H1 (cell line): Measurements from ENCODE around the gene VGF. TPM values are rescaled to one million over a fixed set of nuclear protein-coding genes. Genes with fewer than 3 reads are reported as not detected.

ENCODE experiments used
- CTCF ChIA-PET: fragments of 300-600 bp; sonication (Branson Sonifier 250); formaldehyde crosslinking; loops from one replicate; lab custom pipeline; 2021; ENCODE audit not compliant: partially characterized antibody; lab: Charles Lee
- POLR2A ChIA-PET: fragments of 300-600 bp; sonication (Branson Sonifier 250); formaldehyde crosslinking; loops from one replicate; lab custom pipeline; 2021; ENCODE audit warnings: inconsistent platforms; ENCODE audit not compliant: partially characterized antibody; lab: Charles Lee
- DNase-seq, 2 experiments: peaks; one replicate each; pipeline versions ENCODE4 v3.0.0 to v3.0.0-alpha.2; 2010 to 2022; ENCODE audit warnings: low spot score in 2 of 2, low read depth in 1 of 2, mixed read lengths in 1 of 2
- FAIRE-seq: peaks from 2 replicates; lab custom pipeline; 2011; peaks lifted over from hg19 to GRCh38; lab: Jason Lieb, UNC
- H2AFZ ChIP-seq: 2 replicates; pipeline ENCODE4 v1.8.1; 2012; ENCODE audit warnings: low read length, inconsistent platforms
- H2AK5ac ChIP-seq: 2 replicates; pipeline ENCODE4 v1.6.1; 2013; ENCODE audit warnings: low read depth, low read length
- H2BK120ac ChIP-seq: replicated peaks from 2 replicates; pipeline ENCODE3; 2013; ENCODE audit warnings: low read depth, low read length, inconsistent platforms
- H2BK12ac ChIP-seq: 2 replicates; pipeline ENCODE4 v1.6.1; 2013; ENCODE audit warnings: low read depth, low read length
- H2BK15ac ChIP-seq: 2 replicates; pipeline ENCODE4 v1.6.1; 2013; ENCODE audit warnings: low read length
- H2BK20ac ChIP-seq: 2 replicates; pipeline ENCODE4 v1.6.1; 2013; ENCODE audit warnings: low read length
- H2BK5ac ChIP-seq: 2 replicates; pipeline ENCODE4 v1.6.1; 2013; ENCODE audit warnings: low read depth, low read length
- H3K14ac ChIP-seq: 2 replicates; pipeline ENCODE4 v1.6.1; 2013; ENCODE audit warnings: inconsistent platforms; ENCODE audit not compliant: insufficient read length
- H3K18ac ChIP-seq: 2 replicates; pipeline ENCODE4 v1.6.1; 2013; ENCODE audit warnings: low read length; ENCODE audit errors: extremely low read depth
- H3K23ac ChIP-seq: 2 replicates; pipeline ENCODE4 v1.6.1; 2013; ENCODE audit warnings: inconsistent platforms; ENCODE audit not compliant: insufficient read length
- H3K23me2 ChIP-seq: 2 replicates; pipeline ENCODE4 v1.6.1; 2013; ENCODE audit warnings: low read depth, low read length
- H3K27ac ChIP-seq: 2 replicates; pipeline ENCODE4 v1.6.1; 2011; ENCODE audit warnings: low read depth, low read length, inconsistent platforms
- H3K27me3 ChIP-seq, 4 experiments: replicated peaks in 1 of 4; 1 replicate in 1 of 4; 2 replicates in 3 of 4; pipeline versions ENCODE4 v1.6.1 to v1.8.1; 2011 to 2013; ENCODE audit warnings: low read length in 3 of 4, mild to moderate bottlenecking in 3 of 4, inconsistent platforms in 2 of 4, mixed read lengths in 2 of 4, moderate library complexity in 1 of 4; ENCODE audit not compliant: control insufficient read depth in 3 of 4, insufficient read depth in 3 of 4; ENCODE audit errors: extremely low read depth in 1 of 4
- H3K36me3 ChIP-seq, 4 experiments: 2 replicates each; pipeline versions ENCODE4 v1.6.1 to v1.8.1; 2011 to 2013; ENCODE audit warnings: mild to moderate bottlenecking in 4 of 4, low read length in 3 of 4, moderate library complexity in 2 of 4, control low read depth in 1 of 4, inconsistent platforms in 1 of 4; ENCODE audit not compliant: insufficient read depth in 4 of 4, control insufficient read depth in 2 of 4
- H3K4ac ChIP-seq: replicated peaks from 2 replicates; pipeline ENCODE3; 2013; ENCODE audit warnings: low read length, low read depth, mixed read lengths, inconsistent platforms; ENCODE audit not compliant: insufficient read length
- H3K4me1 ChIP-seq, 4 experiments: replicated peaks in 1 of 4; 1 replicate in 1 of 4; 2 replicates in 3 of 4; pipeline versions ENCODE4 v1.6.1 to v1.8.1; 2011 to 2013; ENCODE audit warnings: low read length in 3 of 4, inconsistent platforms in 2 of 4, mixed read lengths in 1 of 4; ENCODE audit not compliant: insufficient read depth in 4 of 4, control insufficient read depth in 3 of 4
- H3K4me2 ChIP-seq, 2 experiments: 2 replicates each; pipeline versions ENCODE4 v1.6.1 to v1.8.1; 2011 to 2013; ENCODE audit warnings: low read depth in 2 of 2, low read length in 2 of 2, control low read depth in 1 of 2, inconsistent platforms in 1 of 2, mild to moderate bottlenecking in 1 of 2; ENCODE audit not compliant: insufficient read depth in 1 of 2
- H3K4me3 ChIP-seq, 4 experiments: fragments of 200-600, 300-600 bp in 1 of 4; sonication (generic), shearing (Covaris generic), sonication (Bioruptor Twin) in 1 of 4; 2 replicates each; pipeline versions ENCODE4 v1.5.1 to v1.8.1; 2011 to 2016; ENCODE audit warnings: low read length in 4 of 4, low read depth in 3 of 4, control low read depth in 2 of 4, inconsistent platforms in 2 of 4, mild to moderate bottlenecking in 2 of 4, mixed read lengths in 1 of 4, moderate library complexity in 1 of 4; ENCODE audit not compliant: insufficient read depth in 2 of 4; ENCODE audit errors: extremely low read depth in 1 of 4
- H3K56ac ChIP-seq: replicated peaks from 2 replicates; pipeline ENCODE3; 2013; ENCODE audit warnings: low read depth, mild to moderate bottlenecking, mixed read lengths, low read length, inconsistent platforms; ENCODE audit not compliant: insufficient read length
- H3K79me1 ChIP-seq: 2 replicates; pipeline ENCODE4 v1.6.1; 2013; ENCODE audit warnings: low read depth, low read length, control low read depth
- H3K79me2 ChIP-seq, 2 experiments: 2 replicates each; pipeline versions ENCODE4 v1.6.1 to v1.8.1; 2012 to 2013; ENCODE audit warnings: low read length in 2 of 2, mild to moderate bottlenecking in 2 of 2, inconsistent platforms in 1 of 2; ENCODE audit not compliant: insufficient read depth in 2 of 2, control insufficient read depth in 1 of 2
- H3K9ac ChIP-seq, 4 experiments: replicated peaks in 1 of 4; 1 replicate in 1 of 4; 2 replicates in 3 of 4; pipeline versions ENCODE4 v1.6.1 to v1.8.1; 2011 to 2013; ENCODE audit warnings: low read depth in 3 of 4, low read length in 3 of 4, control low read depth in 2 of 4, mild to moderate bottlenecking in 2 of 4, moderate library complexity in 2 of 4, inconsistent platforms in 1 of 4; ENCODE audit errors: extremely low read depth in 1 of 4
- H3K9me3 ChIP-seq, 2 experiments: 2 replicates each; pipeline versions ENCODE4 v1.6.1 to v1.8.1; 2012 to 2013; ENCODE audit warnings: mild to moderate bottlenecking in 2 of 2, moderate library complexity in 2 of 2, control low read depth in 1 of 2, inconsistent platforms in 1 of 2, low read depth in 1 of 2, low read length in 1 of 2, mixed read lengths in 1 of 2; ENCODE audit not compliant: insufficient read depth in 2 of 2
- H4K20me1 ChIP-seq, 2 experiments: replicated peaks in 1 of 2; 2 replicates each; pipeline versions ENCODE3 to v1.8.1; 2011 to 2013; ENCODE audit warnings: inconsistent platforms in 2 of 2, low read length in 2 of 2, mild to moderate bottlenecking in 1 of 2; ENCODE audit not compliant: insufficient read depth in 2 of 2, control insufficient read depth in 1 of 2
- H4K5ac ChIP-seq: 2 replicates; pipeline ENCODE4 v1.6.1; 2013; ENCODE audit warnings: low read length, low read depth, mixed read lengths, inconsistent platforms; ENCODE audit not compliant: insufficient read length
- H4K8ac ChIP-seq: 2 replicates; pipeline ENCODE4 v1.8.0; 2013; ENCODE audit warnings: mild to moderate bottlenecking, moderate library complexity, low read length, inconsistent platforms; ENCODE audit not compliant: insufficient read depth; ENCODE audit errors: extremely low read depth
- H4K91ac ChIP-seq: replicated peaks from 2 replicates; pipeline ENCODE3; 2013; ENCODE audit warnings: low read length, mixed read lengths, inconsistent platforms; ENCODE audit not compliant: insufficient read length
- ASH2L ChIP-seq: fragments of 200-600, 300-600 bp; sonication (generic); IDR thresholded peaks from one replicate; pipeline ENCODE4 v1.7.1; 2017; ENCODE audit warnings: low read length
- BACH1 ChIP-seq: IDR thresholded peaks from 2 replicates; pipeline ENCODE4 v1.6.1; 2012; ENCODE audit warnings: low read length, improper control_type of control experiment
- CBX5 ChIP-seq: fragments of 300-800, 300-1000 bp; sonication (generic); IDR thresholded peaks from 2 replicates; pipeline ENCODE4 v1.7.1; 2016; ENCODE audit warnings: antibody characterized with exemption, low read length, low read depth
- CREB1 ChIP-seq: IDR thresholded peaks from 2 replicates; pipeline ENCODE4 v1.6.1; 2012; ENCODE audit warnings: inconsistent platforms
- EZH2 ChIP-seq: fragments of 200-600 bp; sonication (generic); IDR thresholded peaks from 2 replicates; pipeline ENCODE4 v1.7.1; 2012; ENCODE audit warnings: low read depth, mild to moderate bottlenecking, moderate library complexity, low read length, inconsistent platforms; ENCODE audit not compliant: severe bottlenecking
- JUND ChIP-seq: IDR thresholded peaks from 2 replicates; pipeline ENCODE4 v1.6.1; 2011; ENCODE audit warnings: mild to moderate bottlenecking, improper control_type of control experiment, low read length
- SAP30 ChIP-seq: fragments of 300-600 bp; sonication (generic); IDR thresholded peaks from 2 replicates; pipeline ENCODE4 v1.7.1; 2012; ENCODE audit warnings: low read length, moderate library complexity, mild to moderate bottlenecking, inconsistent platforms; ENCODE audit not compliant: insufficient read depth, insufficient replicate concordance
- TCF12 ChIP-seq: IDR thresholded peaks from 2 replicates; pipeline ENCODE4 v1.6.1; 2011; ENCODE audit warnings: low read depth, mild to moderate bottlenecking, low read length
- YY1 ChIP-seq: IDR thresholded peaks from 2 replicates; pipeline ENCODE4 v1.6.1; 2011; ENCODE audit warnings: low read depth, mild to moderate bottlenecking, low read length
- WGBS, 2 experiments: shearing (Covaris generic) in 1 of 2; methylation state at CpG; one replicate each; pipeline versions ENCODE4 v1.1.6 to v1.1.7; 2013 to 2015; ENCODE audit warnings: low lambda C conversion rate in 2 of 2, mixed read lengths in 2 of 2, inconsistent platforms in 1 of 2, low coverage in 1 of 2, missing lambda C conversion rate in 1 of 2; ENCODE audit not compliant: insufficient replicate concordance in 2 of 2, insufficient coverage in 1 of 2, insufficient read length in 1 of 2; ENCODE audit errors: extremely low coverage in 1 of 2, missing lambda C conversion rate in 1 of 2; 5-methylcytosine and 5-hydroxymethylcytosine counted together
- polyA plus RNA-seq, 7 experiments: library from polyadenylated mRNA; depleted of rRNA in 3 of 7; stranded (reverse) in 5 of 7; unstranded in 2 of 7; fragments of >200 nt in 5 of 7; fragments of 200-250 nt in 2 of 7; gene quantifications; 1 replicate in 5 of 7; 2 replicates in 1 of 7; 4 replicates in 1 of 7; pipeline versions ENCODE4 v1.2.1 to v1.2.3, GENCODE V29; 2011 to 2013; ENCODE audit warnings: missing spikeins in 2 of 7, mixed read lengths in 2 of 7
- total RNA-seq: library from RNA; stranded (reverse); fragmentation: NEBNext Ultra II Directional; extraction: Animal tissue kit (Norgen Biotek cat#: 25700); gene quantifications from 2 replicates; pipeline ENCODE4 v1.2.1, GENCODE V29; 2021
- TF ChIP-seq, protein P1 (sequence below): IDR thresholded peaks from 2 replicates; pipeline ENCODE4 v1.6.1; 2012; ENCODE audit warnings: low read length, inconsistent platforms

VGF gene
- total and polyA plus RNA-seq, 2 of the 8 experiments (the other 6 are each of a cell fraction or from before 2014, with no cell fraction given): 1.6 to 7.0 TPM

DNA sequence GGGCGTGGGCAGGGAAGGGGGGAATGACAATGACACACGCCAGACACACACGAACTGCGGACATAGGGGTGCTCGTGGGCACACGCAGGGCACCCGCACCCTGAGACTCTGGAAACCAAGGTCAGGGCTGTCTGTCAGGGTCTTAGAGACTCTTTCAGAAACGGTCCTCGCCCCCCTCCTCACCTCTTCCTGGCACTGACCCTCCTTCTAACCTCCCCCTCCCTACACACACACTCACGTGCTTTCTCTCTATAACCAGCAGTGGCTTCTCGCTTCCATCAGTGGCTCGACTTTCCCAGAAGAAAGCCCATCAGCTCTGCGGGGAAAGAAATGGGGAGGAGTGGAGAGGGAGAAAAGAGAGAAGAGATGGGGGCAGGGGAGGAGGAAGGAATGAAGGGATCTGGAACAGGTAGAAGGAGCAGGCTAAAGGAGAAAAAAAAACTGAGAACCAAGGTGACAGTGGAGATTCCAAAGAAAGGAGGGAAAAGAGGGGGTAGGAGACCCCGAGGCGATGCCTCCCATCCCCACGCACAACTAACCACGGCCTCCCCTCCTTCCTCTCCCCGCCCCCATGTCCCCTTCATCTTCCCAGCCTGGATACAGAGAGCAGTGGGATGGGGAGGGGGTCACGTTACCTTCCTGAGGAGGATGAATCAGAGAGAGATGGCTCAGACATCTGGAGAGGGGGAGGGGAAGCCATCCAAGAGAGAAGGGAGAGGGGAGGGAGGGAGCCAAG, 1.7 kb upstream of the VGF start:
- H3K79me1 ChIP-seq: no peaks in the 10 kb centered on the region
- no peak for FAIRE-seq
- no peak overlapping the region for H2AFZ ChIP-seq
- peaks cover 35 to 82% (median 65%) of the 10 kb centered on the region in 4 experiments for H3K27me3 ChIP-seq
- no peak overlapping the region for H4K91ac ChIP-seq
- no peak overlapping the region for H4K5ac ChIP-seq
- no peak overlapping the region for H3K27ac ChIP-seq
- DNase-seq: peak in 1 of 2 experiments; percentile 73
- no peak overlapping the region for H3K4ac ChIP-seq
- H3K18ac ChIP-seq: peak overlapping the region; percentile 87
- peak overlapping the region; percentile 83; the same call in 1 of the 2 replicates for H2BK5ac ChIP-seq
- H3K4me3 ChIP-seq: peak overlapping the region; percentile 27 to 63 (median 42); a peak in 7 of 8 replicates
- 0 out of 2 replicates have a peak overlapping the region, but pooled peaks have one; percentile 81 for H2BK15ac ChIP-seq
- H3K36me3 ChIP-seq: no peaks in the 10 kb centered on the region
- no peaks in the 10 kb centered on the region for H3K79me2 ChIP-seq
- peak overlapping the region; percentile 44 to 90 for H3K4me2 ChIP-seq
- no peak overlapping the region for H2BK120ac ChIP-seq
- peaks cover 11 to 75% (median 43%) of the 10 kb centered on the region in 4 experiments for H3K4me1 ChIP-seq
- 1% methylated on average over 10 of the region's 19 CpGs; no CpG with 5 or more reads in 1 of the 2 experiments for WGBS, 2 experiments
- H3K56ac ChIP-seq: no peak overlapping the region
- peaks cover 7 to 11% of the 10 kb centered on the region in 2 experiments for H4K20me1 ChIP-seq
- H4K8ac ChIP-seq: no peak overlapping the region
- ChIA-PET POLR2A (interaction anchor here (0.5 to 2.6 kb wide), 5 partner anchors 9 to 58 kb away, joined by 3 to 20 read pairs (median 3); partner anchors contain the start of gene AP1S1), CTCF (interaction anchor here (1.2 to 5.7 kb wide), 2 partner anchors 13 to 23 kb away, joined by 3 to 46 read pairs; no protein-coding TSS in a partner anchor)
- no peak overlapping the region for H3K14ac ChIP-seq
- H3K9ac ChIP-seq: no peak overlapping the region
- H3K23me2 ChIP-seq: peaks cover 39% of the 10 kb centered on the region
- 0 out of 2 replicates have a peak overlapping the region, but pooled peaks have one; percentile 82 for H2AK5ac ChIP-seq
- H2BK20ac ChIP-seq: peak overlapping the region; percentile 43; the same call in 1 of the 2 replicates
- H3K23ac ChIP-seq: no peak overlapping the region
- no peaks in the 10 kb centered on the region for H3K9me3 ChIP-seq
- peak overlapping the region; percentile 75; the same call in 1 of the 2 replicates for H2BK12ac ChIP-seq
- TF ChIP-seq TCF12 (peak; percentile 90), EZH2 (peak; percentile 5), YY1 (peak; percentile 51; the same call in 1 of the 2 replicates), JUND (peak; percentile 15; the same call in 1 of the 2 replicates), BACH1 (no peak), CREB1 (peak; percentile 5; the same call in 1 of the 2 replicates), SAP30 (peak; percentile 41), ASH2L (peak; percentile 66), CBX5 (no peak)
- TF ChIP-seq, protein P1, sequence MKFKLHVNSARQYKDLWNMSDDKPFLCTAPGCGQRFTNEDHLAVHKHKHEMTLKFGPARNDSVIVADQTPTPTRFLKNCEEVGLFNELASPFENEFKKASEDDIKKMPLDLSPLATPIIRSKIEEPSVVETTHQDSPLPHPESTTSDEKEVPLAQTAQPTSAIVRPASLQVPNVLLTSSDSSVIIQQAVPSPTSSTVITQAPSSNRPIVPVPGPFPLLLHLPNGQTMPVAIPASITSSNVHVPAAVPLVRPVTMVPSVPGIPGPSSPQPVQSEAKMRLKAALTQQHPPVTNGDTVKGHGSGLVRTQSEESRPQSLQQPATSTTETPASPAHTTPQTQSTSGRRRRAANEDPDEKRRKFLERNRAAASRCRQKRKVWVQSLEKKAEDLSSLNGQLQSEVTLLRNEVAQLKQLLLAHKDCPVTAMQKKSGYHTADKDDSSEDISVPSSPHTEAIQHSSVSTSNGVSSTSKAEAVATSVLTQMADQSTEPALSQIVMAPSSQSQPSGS: no peak
